Endothelial cell of umbilical vein (primary cell): ENCODE data around the gene SLC23A2. TPM values are rescaled to one million over a fixed set of nuclear protein-coding genes. Genes with fewer than 3 reads are reported as not detected.

Experiments
- BruUV-seq: library from RNA; stranded (reverse); fragments of 400-500 nt; replicated peaks from 2 replicates; lab custom pipeline; 2021; lab: Mats Ljungman, UMichigan
- CTCF ChIA-PET: fragments of 300-600, 350-600 bp; sonication (Branson Sonifier 250); formaldehyde crosslinking; loops from one replicate; lab custom pipeline; 2021; ENCODE audit warnings: antibody characterized with exemption, inconsistent platforms; lab: Charles Lee
- POLR2A ChIA-PET: fragments of 300-600, 350-600 bp; sonication (Branson Sonifier 250); formaldehyde crosslinking; loops from one replicate; lab custom pipeline; 2021; ENCODE audit warnings: antibody characterized with exemption, inconsistent platforms; lab: Charles Lee
- DNase-seq: peaks from one replicate; pipeline ENCODE4 v3.0.0-alpha.2; 2011; ENCODE audit warnings: low read depth, low spot score
- FAIRE-seq: peaks from 2 replicates; lab custom pipeline; 2011; peaks lifted over from hg19 to GRCh38; lab: Jason Lieb, UNC
- H2AFZ ChIP-seq: 2 replicates; pipeline ENCODE4 v1.6.0; 2012; ENCODE audit warnings: low read depth, low read length, control low read depth, inconsistent platforms
- H3K27ac ChIP-seq: 2 replicates; pipeline ENCODE4 v1.5.1; 2011; ENCODE audit warnings: low read depth, mild to moderate bottlenecking, control low read depth, low read length, moderate library complexity; ENCODE audit not compliant: insufficient read depth
- H3K27me3 ChIP-seq, 2 experiments: 2 replicates each; pipeline versions ENCODE4 v1.6.0 to v1.6.1; 2011; ENCODE audit warnings: low read length in 2 of 2, mixed read lengths in 1 of 2; ENCODE audit not compliant: control insufficient read depth in 2 of 2, insufficient read depth in 2 of 2
- H3K36me3 ChIP-seq, 2 experiments: 2 replicates in 1 of 2; 3 replicates in 1 of 2; pipeline ENCODE4 v1.5.1; 2011; ENCODE audit warnings: low read length in 2 of 2, mild to moderate bottlenecking in 1 of 2, moderate library complexity in 1 of 2; ENCODE audit not compliant: control insufficient read depth in 2 of 2, insufficient read depth in 2 of 2; ENCODE audit errors: extremely low read depth in 1 of 2
- H3K4me1 ChIP-seq: 3 replicates; pipeline ENCODE4 v1.5.1; 2011; ENCODE audit warnings: mild to moderate bottlenecking, low read length; ENCODE audit not compliant: control insufficient read depth, insufficient read depth; ENCODE audit errors: extremely low read depth
- H3K4me2 ChIP-seq: 2 replicates; pipeline ENCODE4 v1.6.1; 2011; ENCODE audit warnings: low read length, control low read depth, mixed read lengths; ENCODE audit not compliant: insufficient read depth
- H3K4me3 ChIP-seq, 3 experiments: fragments of 200-600 bp in 1 of 3; sonication (generic), shearing (Covaris generic) in 1 of 3; replicated peaks in 1 of 3; 2 replicates each; pipeline ENCODE4 v1.5.1; 2011 to 2016; ENCODE audit warnings: control low read depth in 3 of 3, low read length in 3 of 3, mild to moderate bottlenecking in 2 of 3, inconsistent platforms in 1 of 3, low read depth in 1 of 3, moderate library complexity in 1 of 3; ENCODE audit not compliant: insufficient read depth in 1 of 3
- H3K79me2 ChIP-seq: 2 replicates; pipeline ENCODE4 v1.6.0; 2012; ENCODE audit warnings: low read length, inconsistent platforms; ENCODE audit not compliant: control insufficient read depth, insufficient read depth
- H3K9ac ChIP-seq: replicated peaks from 2 replicates; pipeline ENCODE3; 2011; ENCODE audit warnings: low read length, control low read depth; ENCODE audit not compliant: insufficient read depth; ENCODE audit errors: extremely low read depth
- H3K9me1 ChIP-seq: replicated peaks from 3 replicates; pipeline ENCODE4 v1.6.0; 2011; ENCODE audit warnings: mild to moderate bottlenecking, low read length; ENCODE audit not compliant: control insufficient read depth, insufficient read depth; ENCODE audit errors: extremely low read depth
- H3K9me3 ChIP-seq: replicated peaks from 2 replicates; pipeline ENCODE4 v1.5.1; 2012; ENCODE audit warnings: low read length, inconsistent platforms; ENCODE audit not compliant: control insufficient read depth, insufficient read depth
- H4K20me1 ChIP-seq: replicated peaks from 2 replicates; pipeline ENCODE3; 2011; ENCODE audit warnings: mild to moderate bottlenecking, low read length; ENCODE audit not compliant: control insufficient read depth, insufficient read depth; ENCODE audit errors: extremely low read depth
- EZH2 ChIP-seq: IDR thresholded peaks from 2 replicates; pipeline ENCODE4 v1.6.1; 2012; ENCODE audit warnings: borderline replicate concordance, low read depth, mild to moderate bottlenecking, moderate library complexity, low read length, inconsistent platforms; ENCODE audit not compliant: severe bottlenecking
- FOS ChIP-seq: IDR thresholded peaks from 2 replicates; pipeline ENCODE4 v1.6.1; 2011; ENCODE audit warnings: mild to moderate bottlenecking, low read length, moderate library complexity, borderline replicate concordance; ENCODE audit not compliant: insufficient read depth
- GATA2 ChIP-seq: IDR thresholded peaks from 2 replicates; pipeline ENCODE4 v1.7.0; 2011; ENCODE audit warnings: low read depth, mild to moderate bottlenecking, moderate library complexity, mixed read lengths, low read length; ENCODE audit not compliant: insufficient read length, insufficient read depth
- JUN ChIP-seq: IDR thresholded peaks from 2 replicates; pipeline ENCODE4 v1.6.1; 2011; ENCODE audit warnings: borderline replicate concordance, low read depth; ENCODE audit not compliant: insufficient read length, insufficient read depth
- MYC ChIP-seq: IDR thresholded peaks from one replicate; pipeline ENCODE4 v1.6.1; 2011; ENCODE audit warnings: mild to moderate bottlenecking, low read depth, low read length
- POLR2A ChIP-seq: IDR thresholded peaks from 2 replicates; pipeline ENCODE4 v1.6.1; 2012; ENCODE audit warnings: low read depth, mild to moderate bottlenecking, control low read depth, low read length
- POLR2AphosphoS5 ChIP-seq: IDR thresholded peaks from 2 replicates; pipeline ENCODE4 v1.6.1; 2012; ENCODE audit warnings: low read depth, mild to moderate bottlenecking, control low read depth, low read length, moderate library complexity; ENCODE audit not compliant: insufficient read depth
- dilution Hi-C: fragments of 300-500 bp; cut with MboI; formaldehyde crosslinking; loops from one replicate; pipeline ENCODE4 v1.15.0; 2019; ENCODE audit warnings: low sequenced_read_pairs; ENCODE audit not compliant: extremely low pct_ligation_motif_present
- intact Hi-C: fragments of 100-400 bp; cut with micrococcal nuclease; formaldehyde crosslinking; loops from one replicate; pipeline ENCODE4 v1.10.0; 2022
- polyA plus RNA-seq, 4 experiments: library from polyadenylated mRNA; depleted of rRNA in 3 of 4; stranded (reverse) in 3 of 4; unstranded in 1 of 4; fragments of >200 nt; gene quantifications; 2 replicates each; pipeline versions ENCODE4 v1.2.1 to v1.2.3, GENCODE V29; 2011 to 2012; ENCODE audit warnings: missing spikeins in 1 of 4
- total RNA-seq: library from RNA; stranded (reverse); gene quantifications from 2 replicates; pipeline ENCODE4 v1.2.3, GENCODE V29; 2021
- TF ChIP-seq, protein P1 (sequence below): IDR thresholded peaks from 2 replicates; pipeline ENCODE4 v1.6.1; 2011; ENCODE audit not compliant: insufficient read depth, insufficient read length
- TF ChIP-seq, protein P2 (sequence below), 2 donors: IDR thresholded peaks; 1 replicate in 1 of 2; 2 replicates in 1 of 2; pipeline ENCODE4 v1.5.1; 2011; ENCODE audit warnings: low read length in 2 of 2, mild to moderate bottlenecking in 2 of 2, moderate library complexity in 2 of 2, control low read depth in 1 of 2, inconsistent platforms in 1 of 2, low read depth in 1 of 2; ENCODE audit not compliant: insufficient read depth in 1 of 2; ENCODE audit errors: extremely low read depth in 1 of 2

SLC23A2 gene
- total and polyA plus RNA-seq, 2 donors (not counting 3 experiments of a cell fraction or from before 2014, with no cell fraction given), result 24.4 to 24.5 TPM

DNA sequence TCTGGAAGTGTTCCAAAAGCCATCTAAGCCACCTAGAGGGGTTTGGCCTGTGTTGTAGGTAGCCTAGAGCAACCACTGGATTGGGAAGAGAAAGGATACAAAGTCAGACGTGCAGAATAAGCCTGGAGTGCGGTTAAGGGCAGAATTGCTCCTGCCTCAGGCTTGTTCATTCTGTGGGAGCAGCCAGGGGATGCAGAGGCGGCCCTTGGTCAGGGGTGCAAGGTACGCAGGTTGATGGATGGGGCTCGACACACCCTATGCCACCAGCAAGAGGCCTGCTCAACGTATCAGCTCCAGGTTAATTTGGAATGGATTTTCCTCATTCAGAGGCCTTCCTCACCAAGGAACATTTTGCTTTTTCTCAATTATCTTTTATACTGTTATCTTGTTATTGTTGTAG, 129.8 kb downstream of the SLC23A2 start:
- dilution Hi-C loops (no loop called here), intact Hi-C loops (no loop called here)
- Histone ChIP-seq H4K20me1 (no peaks in the 10 kb centered on the region), H3K4me2 (no peak overlapping the region), H3K4me3 (no peak overlapping the region), H3K36me3 (peaks cover 0 to 18% of the 10 kb centered on the region in 2 experiments), H3K9ac (no peak overlapping the region), H3K9me1 (no peaks in the 10 kb centered on the region), H3K9me3 (no peaks in the 10 kb centered on the region), H3K27me3 (no peaks in the 10 kb centered on the region), H3K27ac (no peak overlapping the region), H2AFZ (no peak overlapping the region), H3K4me1 (no peaks in the 10 kb centered on the region), H3K79me2 (no peaks in the 10 kb centered on the region)
- ChIA-PET POLR2A (no interaction called here), CTCF (no interaction called here)
- DNase-seq, result no peak
- no peak for FAIRE-seq
- no TSS peak for BruUV-seq
- no peak for TF ChIP-seq GATA2

DNA sequence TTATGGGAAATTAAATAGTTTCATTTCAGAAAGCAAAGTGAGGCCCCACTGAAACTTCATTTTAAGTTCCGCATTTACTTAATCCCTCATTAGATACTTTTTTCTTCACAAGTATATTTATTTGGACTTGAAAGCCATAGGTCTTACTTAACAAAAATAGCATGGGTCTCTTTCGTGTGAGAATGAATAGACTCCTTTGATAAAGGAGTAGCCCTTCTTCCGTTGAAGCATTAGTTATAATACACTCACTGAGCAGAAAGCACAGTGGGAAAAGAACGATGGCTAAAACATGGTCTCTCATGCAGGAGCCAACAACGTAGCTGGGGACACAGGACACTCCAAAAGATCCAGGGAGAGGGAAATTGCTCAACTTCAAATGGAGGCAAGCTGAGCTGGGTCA, 130.4 kb downstream of the SLC23A2 start:
- no peak overlapping the region for H3K9ac ChIP-seq
- ChIA-PET POLR2A (no interaction called here), CTCF (no interaction called here)
- no peaks in the 10 kb centered on the region for H3K27me3 ChIP-seq
- BruUV-seq, result no TSS peak
- H2AFZ ChIP-seq, result no peak overlapping the region
- no peak overlapping the region for H3K4me3 ChIP-seq
- intact Hi-C loops (no loop called here), dilution Hi-C loops (no loop called here)
- FAIRE-seq (no peak), DNase-seq (no peak)
- H3K4me2 ChIP-seq, result no peak overlapping the region
- no peak for TF ChIP-seq POLR2AphosphoS5
- TF ChIP-seq, protein P1, sequence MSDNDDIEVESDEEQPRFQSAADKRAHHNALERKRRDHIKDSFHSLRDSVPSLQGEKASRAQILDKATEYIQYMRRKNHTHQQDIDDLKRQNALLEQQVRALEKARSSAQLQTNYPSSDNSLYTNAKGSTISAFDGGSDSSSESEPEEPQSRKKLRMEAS, result no peak
- TF ChIP-seq FOS, result no peak
- TF ChIP-seq JUN, result no peak
- TF ChIP-seq, protein P2, sequence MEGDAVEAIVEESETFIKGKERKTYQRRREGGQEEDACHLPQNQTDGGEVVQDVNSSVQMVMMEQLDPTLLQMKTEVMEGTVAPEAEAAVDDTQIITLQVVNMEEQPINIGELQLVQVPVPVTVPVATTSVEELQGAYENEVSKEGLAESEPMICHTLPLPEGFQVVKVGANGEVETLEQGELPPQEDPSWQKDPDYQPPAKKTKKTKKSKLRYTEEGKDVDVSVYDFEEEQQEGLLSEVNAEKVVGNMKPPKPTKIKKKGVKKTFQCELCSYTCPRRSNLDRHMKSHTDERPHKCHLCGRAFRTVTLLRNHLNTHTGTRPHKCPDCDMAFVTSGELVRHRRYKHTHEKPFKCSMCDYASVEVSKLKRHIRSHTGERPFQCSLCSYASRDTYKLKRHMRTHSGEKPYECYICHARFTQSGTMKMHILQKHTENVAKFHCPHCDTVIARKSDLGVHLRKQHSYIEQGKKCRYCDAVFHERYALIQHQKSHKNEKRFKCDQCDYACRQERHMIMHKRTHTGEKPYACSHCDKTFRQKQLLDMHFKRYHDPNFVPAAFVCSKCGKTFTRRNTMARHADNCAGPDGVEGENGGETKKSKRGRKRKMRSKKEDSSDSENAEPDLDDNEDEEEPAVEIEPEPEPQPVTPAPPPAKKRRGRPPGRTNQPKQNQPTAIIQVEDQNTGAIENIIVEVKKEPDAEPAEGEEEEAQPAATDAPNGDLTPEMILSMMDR (IDR thresholded peaks at IDR 0.05; ENCODE audit: extremely low read depth in 1 of 2, insufficient read depth in 1 of 2, low read depth in 1 of 2, low read length in 2 of 2), result no peak
- no peak for TF ChIP-seq GATA2
- no peak for TF ChIP-seq MYC
- no peak for TF ChIP-seq EZH2
- no peak for TF ChIP-seq POLR2A
- H4K20me1 ChIP-seq, result no peaks in the 10 kb centered on the region
- peaks cover 0 to 18% of the 10 kb centered on the region in 2 experiments for H3K36me3 ChIP-seq
- H3K4me1 ChIP-seq, result no peaks in the 10 kb centered on the region
- H3K27ac ChIP-seq, result no peak overlapping the region
- no peaks in the 10 kb centered on the region for H3K79me2 ChIP-seq
- H3K9me3 ChIP-seq, result no peaks in the 10 kb centered on the region
- no peaks in the 10 kb centered on the region for H3K9me1 ChIP-seq
